Activated CD4-positive, alpha-beta T cell treated with anti-CD3 and anti-CD28 coated beads for 48 hours (primary cell): ENCODE results near the gene YWHAB.
"Not testable (repeated sequence)": the region's sequence is repeated elsewhere in the genome, so short reads cannot be mapped to it uniquely, and the experiment has no call there.

Experiments
- DNase-seq: peaks from one replicate; pipeline ENCODE4 v3.0.0-alpha.2; 2020

The YWHAB gene

GRCh38 chr20:44869471-44869870, 16.0 kb upstream of the YWHAB start:
- DNase-seq, result no peak

- DNase-seq, result not testable (repeated sequence)
Observed at GRCh38 chr20:44882360-44882759, 3.1 kb upstream of the YWHAB start.

- DNase-seq, result no peak
Observed at GRCh38 chr20:44883214-44883902, 2.1 kb upstream of the YWHAB start.

- DNase-seq, result peak; percentile 11
Observed at GRCh38 chr20:44884907-44885391, 556 bp upstream of the YWHAB start.

- DNase-seq, result no peak
Observed at GRCh38 chr20:44886266-44886651, 754 bp downstream of the YWHAB start.

- no peak for DNase-seq
Observed at GRCh38 chr20:44886828-44887227, 1.3 kb downstream of the YWHAB start.

GRCh38 chr20:44887466-44887865, 2.0 kb downstream of the YWHAB start:
- no peak for DNase-seq

- no peak for DNase-seq
Observed at GRCh38 chr20:44888226-44889103, 3.0 kb downstream of the YWHAB start.

- no peak for DNase-seq
Observed at GRCh38 chr20:44891826-44892225, 6.3 kb downstream of the YWHAB start.

GRCh38 chr20:44894959-44895358, 9.5 kb downstream of the YWHAB start:
- no peak for DNase-seq

GRCh38 chr20:44896583-44896982, 11.1 kb downstream of the YWHAB start:
- no peak for DNase-seq

- DNase-seq, result no peak
Observed at GRCh38 chr20:44897133-44897532, 11.6 kb downstream of the YWHAB start.

- DNase-seq, result no peak
Observed at GRCh38 chr20:44900231-44900854, 14.8 kb downstream of the YWHAB start.

GRCh38 chr20:44901974-44902373, 16.5 kb downstream of the YWHAB start:
- no peak for DNase-seq

GRCh38 chr20:44904377-44904776, 18.9 kb downstream of the YWHAB start:
- no peak for DNase-seq

- DNase-seq, result no peak
Observed at GRCh38 chr20:44908987-44909871, 23.7 kb downstream of the YWHAB start.

GRCh38 chr20:44909872-44910689, 24.6 kb downstream of the YWHAB start, which contains the start of gene PABPC1L:
Gene PABPC1L, plus strand, starts transcription at chr20:44910060. Its CDS starts 84 bp downstream, at chr20:44910144.
- DNase-seq, result peak; percentile 84

GRCh38 chr20:44910690-44911262, 25.3 kb downstream of the YWHAB start:
- DNase-seq, result no peak

- DNase-seq, result peak; percentile 67
Observed at GRCh38 chr20:44911264-44911921, 25.9 kb downstream of the YWHAB start.

GRCh38 chr20:44912189-44912588, 26.7 kb downstream of the YWHAB start:
- no peak for DNase-seq

- DNase-seq, result peak; percentile 26
Observed at GRCh38 chr20:44914924-44915323, 29.4 kb downstream of the YWHAB start.
